ENCODE measurements around the gene BTNL8. TPM values are rescaled to one million over a fixed set of nuclear protein-coding genes. Genes with fewer than 3 reads are reported as not detected.
"Not testable (repeated sequence)": the region's sequence is repeated elsewhere in the genome, so short reads cannot be mapped to it uniquely, and the experiment has no call there.

The BTNL8 gene
- total RNA-seq, 1 experiment from 2014 or later = 0.18 TPM

GRCh38 chr5:180874804-180875582 lies 24.0 kb upstream of the BTNL8 start:
- no peak for DNase-seq (ENCODE audit: low read depth)

GRCh38 chr5:180875860-180876426 lies 23.0 kb upstream of the BTNL8 start:
- DNase-seq (ENCODE audit: low read depth) = no peak

- peak; percentile 30 for DNase-seq (ENCODE audit: low read depth)
Observed at GRCh38 chr5:180885845-180886529, 13.0 kb upstream of the BTNL8 start.

GRCh38 chr5:180889381-180889780 lies 9.6 kb upstream of the BTNL8 start:
- DNase-seq (ENCODE audit: low read depth) = no peak

GRCh38 chr5:180895330-180895729 lies 3.6 kb upstream of the BTNL8 start:
- DNase-seq (ENCODE audit: low read depth) = not testable (repeated sequence)

- DNase-seq (ENCODE audit: low read depth) = no peak
Observed at GRCh38 chr5:180900178-180900577, 1.2 kb downstream of the BTNL8 start.

- DNase-seq (ENCODE audit: low read depth) = no peak
Observed at GRCh38 chr5:180901319-180902009, 2.5 kb downstream of the BTNL8 start.

- no peak for DNase-seq (ENCODE audit: low read depth)
Observed at GRCh38 chr5:180908400-180908799, 9.4 kb downstream of the BTNL8 start.

GRCh38 chr5:180908998-180909731 lies 10.2 kb downstream of the BTNL8 start:
- DNase-seq (ENCODE audit: low read depth) = no peak

GRCh38 chr5:180909782-180910181 lies 10.8 kb downstream of the BTNL8 start:
- no peak for DNase-seq (ENCODE audit: low read depth)

GRCh38 chr5:180910182-180910581 lies 11.2 kb downstream of the BTNL8 start:
- no peak for DNase-seq (ENCODE audit: low read depth)

GRCh38 chr5:180910735-180911134 lies 11.8 kb downstream of the BTNL8 start:
- peak; percentile 78 for DNase-seq (ENCODE audit: low read depth)

GRCh38 chr5:180914646-180915045 lies 15.7 kb downstream of the BTNL8 start:
- DNase-seq (ENCODE audit: low read depth) = no peak

- no peak for DNase-seq (ENCODE audit: low read depth)
Observed at GRCh38 chr5:180915924-180916323, 17.0 kb downstream of the BTNL8 start.

GRCh38 chr5:180918380-180918779 lies 19.4 kb downstream of the BTNL8 start:
- no peak for DNase-seq (ENCODE audit: low read depth)

GRCh38 chr5:180920710-180921109 lies 21.8 kb downstream of the BTNL8 start:
- DNase-seq (ENCODE audit: low read depth) = no peak

- no peak for DNase-seq (ENCODE audit: low read depth)
Observed at GRCh38 chr5:180922932-180923331, 24.0 kb downstream of the BTNL8 start.

GRCh38 chr5:180932660-180933059 lies 33.7 kb downstream of the BTNL8 start:
- no peak for DNase-seq (ENCODE audit: low read depth)

- no peak for DNase-seq (ENCODE audit: low read depth)
Observed at GRCh38 chr5:180935203-180935602, 36.2 kb downstream of the BTNL8 start.

GRCh38 chr5:180938294-180938693 lies 39.3 kb downstream of the BTNL8 start:
- DNase-seq (ENCODE audit: low read depth) = no peak

GRCh38 chr5:180950291-180950949 lies 51.5 kb downstream of the BTNL8 start:
- DNase-seq (ENCODE audit: low read depth) = peak; percentile 69
